HepG2 (cell line): ENCODE measurements around the gene RNF213. TPM values are rescaled to one million over a fixed set of nuclear protein-coding genes. Genes with fewer than 3 reads are reported as not detected.

Experiments used
- HOXA5 ChIP-seq: sonication (generic); formaldehyde crosslinking; IDR thresholded peaks from 2 replicates; pipeline ENCODE4 v1.4.0; 2020; ENCODE audit warnings: missing genetic modification reagents
- MBNL3 ChIP-seq: fragments of 250-450 bp; sonication (Bioruptor Pico); conservative IDR thresholded peaks from 2 replicates; pipeline ENCODE4 v1.8.0; 2022; ENCODE audit warnings: mild to moderate bottlenecking, inconsistent platforms
- MTA3 ChIP-seq: sonication (generic); formaldehyde crosslinking; IDR thresholded peaks from 2 replicates; pipeline ENCODE4 v1.4.0; 2020; ENCODE audit warnings: missing genetic modification reagents
- MTF2 ChIP-seq: sonication (generic); formaldehyde crosslinking; IDR thresholded peaks from 2 replicates; pipeline ENCODE4 v1.5.0; 2020; ENCODE audit warnings: missing genetic modification reagents, borderline replicate concordance
- MYC ChIP-seq: sonication (generic); formaldehyde crosslinking; IDR thresholded peaks from 2 replicates; pipeline ENCODE4 v1.9.0; 2021; ENCODE audit warnings: missing genetic modification reagents, borderline replicate concordance
- NFIB ChIP-seq: sonication (generic); formaldehyde crosslinking; IDR thresholded peaks from 2 replicates; pipeline ENCODE4 v1.9.0; 2021; ENCODE audit warnings: missing genetic modification reagents, mild to moderate bottlenecking, borderline replicate concordance
- NKX3-1 ChIP-seq: sonication (generic); formaldehyde crosslinking; IDR thresholded peaks from 2 replicates; pipeline ENCODE4 v1.5.0; 2020; ENCODE audit warnings: missing genetic modification reagents
- PLSCR1 ChIP-seq: sonication (generic); formaldehyde crosslinking; IDR thresholded peaks from 2 replicates; pipeline ENCODE4 v1.5.0; 2020; ENCODE audit warnings: missing genetic modification reagents, mild to moderate bottlenecking, borderline replicate concordance
- RFX3 ChIP-seq: IDR thresholded peaks from 2 replicates; pipeline ENCODE4 v1.6.1; 2016; ENCODE audit warnings: missing biosample characterization, missing genetic modification reagents
- RORA ChIP-seq: sonication (generic); formaldehyde crosslinking; IDR thresholded peaks from 2 replicates; pipeline ENCODE4 v1.5.0; 2020; ENCODE audit warnings: mild to moderate bottlenecking, missing genetic modification reagents, moderate library complexity
- SRSF9 ChIP-seq: fragments of 200-400 bp; formaldehyde crosslinking; IDR thresholded peaks from 2 replicates; pipeline ENCODE4 v1.6.1; 2018; ENCODE audit warnings: borderline replicate concordance, mild to moderate bottlenecking, low read depth, low read length; ENCODE audit not compliant: insufficient read depth, poor library complexity, severe bottlenecking
- STAT6 ChIP-seq: sonication (generic); formaldehyde crosslinking; IDR thresholded peaks from 2 replicates; pipeline ENCODE4 v1.4.0; 2020; ENCODE audit warnings: missing genetic modification reagents, mild to moderate bottlenecking, borderline replicate concordance
- SYNCRIP ChIP-seq: fragments of 200-400 bp; formaldehyde crosslinking; IDR thresholded peaks from 2 replicates; pipeline ENCODE4 v1.6.1; 2018; ENCODE audit warnings: mild to moderate bottlenecking, low read depth, low read length; ENCODE audit not compliant: insufficient read depth
- TP53 ChIP-seq: sonication (generic); formaldehyde crosslinking; conservative IDR thresholded peaks from 2 replicates; pipeline ENCODE4 v1.4.0; 2020; ENCODE audit warnings: missing genetic modification reagents
- TRAFD1 ChIP-seq: sonication (generic); formaldehyde crosslinking; IDR thresholded peaks from 2 replicates; pipeline ENCODE4 v1.5.1; 2020; ENCODE audit warnings: missing genetic modification reagents, mild to moderate bottlenecking, borderline replicate concordance
- ZNF333 ChIP-seq: sonication (generic); formaldehyde crosslinking; IDR thresholded peaks from 2 replicates; pipeline ENCODE4 v1.4.0; 2020; ENCODE audit warnings: mild to moderate bottlenecking, missing genetic modification reagents, borderline replicate concordance
- ZNF576 ChIP-seq: sonication (generic); formaldehyde crosslinking; IDR thresholded peaks from 2 replicates; pipeline ENCODE4 v1.4.0; 2020; ENCODE audit warnings: mild to moderate bottlenecking, missing genetic modification reagents
- ZSCAN29 ChIP-seq: sonication (generic); formaldehyde crosslinking; conservative IDR thresholded peaks from 2 replicates; pipeline ENCODE4 v1.4.0; 2020; ENCODE audit warnings: mild to moderate bottlenecking, missing genetic modification reagents
- polyA plus RNA-seq, 8 experiments: library from polyadenylated mRNA; depleted of rRNA in 3 of 8; stranded (reverse) in 7 of 8; unstranded in 1 of 8; fragments of >200 nt; fragmentation: Illumina TruSeq in 4 of 8; extraction: Trizol in 4 of 8; gene quantifications; 2 replicates each; pipeline versions ENCODE4 v1.2.1 to v1.2.3, GENCODE V29; 2011 to 2016; ENCODE audit warnings: low read depth in 4 of 8, missing spikeins in 1 of 8, mixed read lengths in 1 of 8; ENCODE audit not compliant: insufficient read depth in 1 of 8
- total RNA-seq, 5 experiments: library from RNA; depleted of rRNA; stranded (reverse); fragments of >200 nt; fragmentation: Illumina TruSeq; extraction: Trizol; gene quantifications; 2 replicates each; pipeline ENCODE4 v1.2.3, GENCODE V29; 2016; ENCODE audit warnings: low read depth in 1 of 5
- TF ChIP-seq, protein P1 (sequence below): sonication (generic); formaldehyde crosslinking; IDR thresholded peaks from 2 replicates; pipeline ENCODE4 v1.4.0; 2020; ENCODE audit warnings: missing genetic modification reagents, mild to moderate bottlenecking, borderline replicate concordance
- TF ChIP-seq, protein P2 (sequence below): sonication (generic); formaldehyde crosslinking; IDR thresholded peaks from 2 replicates; pipeline ENCODE4 v1.4.0; 2020; ENCODE audit warnings: missing genetic modification reagents

Gene RNF213
- total and polyA plus RNA-seq, 2 of the 13 experiments (the other 11 are each of a cell fraction or from before 2014, with no cell fraction given), result 38.6 to 38.7 TPM

DNA sequence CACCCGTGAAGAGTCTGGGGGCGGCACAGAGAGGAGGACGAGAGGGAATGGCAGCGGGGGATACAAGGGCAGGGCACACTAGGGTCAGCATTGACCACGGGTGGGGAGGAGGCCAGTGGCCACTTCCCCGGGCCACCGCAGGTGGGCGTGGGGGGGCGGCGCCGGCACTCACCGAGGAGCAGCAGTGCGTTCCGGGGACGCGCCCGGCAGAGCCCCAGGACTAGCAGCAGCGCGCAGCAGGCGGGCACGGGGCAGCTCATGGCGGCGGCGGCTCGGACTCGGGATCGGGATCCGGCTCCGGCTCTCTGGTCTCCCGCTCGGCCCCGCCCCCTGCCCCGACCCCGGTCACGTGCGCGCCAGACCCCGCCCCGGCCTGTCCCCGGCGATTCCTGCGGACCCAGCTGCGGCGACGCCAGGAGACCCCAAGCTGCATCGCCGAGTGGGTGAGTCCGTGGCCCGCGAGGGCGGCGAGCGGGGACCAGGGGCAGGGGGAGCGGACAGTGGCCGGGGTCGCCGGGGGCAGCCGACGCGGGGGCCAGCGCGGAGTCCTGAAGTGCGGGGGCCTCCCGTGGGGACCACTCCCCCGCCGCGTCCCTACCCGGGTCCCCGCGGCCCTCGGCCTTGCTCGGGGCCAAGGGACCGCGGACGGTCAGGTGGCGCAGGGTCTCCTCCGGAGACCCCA lies 40.5 kb upstream of the RNF213 start, which contains the start of the genes SGSH and SLC26A11 (continued):
- TF ChIP-seq STAT6 (CRISPR knock-in tag), result no peak
- TF ChIP-seq SYNCRIP, result no peak
- TF ChIP-seq, protein P1, sequence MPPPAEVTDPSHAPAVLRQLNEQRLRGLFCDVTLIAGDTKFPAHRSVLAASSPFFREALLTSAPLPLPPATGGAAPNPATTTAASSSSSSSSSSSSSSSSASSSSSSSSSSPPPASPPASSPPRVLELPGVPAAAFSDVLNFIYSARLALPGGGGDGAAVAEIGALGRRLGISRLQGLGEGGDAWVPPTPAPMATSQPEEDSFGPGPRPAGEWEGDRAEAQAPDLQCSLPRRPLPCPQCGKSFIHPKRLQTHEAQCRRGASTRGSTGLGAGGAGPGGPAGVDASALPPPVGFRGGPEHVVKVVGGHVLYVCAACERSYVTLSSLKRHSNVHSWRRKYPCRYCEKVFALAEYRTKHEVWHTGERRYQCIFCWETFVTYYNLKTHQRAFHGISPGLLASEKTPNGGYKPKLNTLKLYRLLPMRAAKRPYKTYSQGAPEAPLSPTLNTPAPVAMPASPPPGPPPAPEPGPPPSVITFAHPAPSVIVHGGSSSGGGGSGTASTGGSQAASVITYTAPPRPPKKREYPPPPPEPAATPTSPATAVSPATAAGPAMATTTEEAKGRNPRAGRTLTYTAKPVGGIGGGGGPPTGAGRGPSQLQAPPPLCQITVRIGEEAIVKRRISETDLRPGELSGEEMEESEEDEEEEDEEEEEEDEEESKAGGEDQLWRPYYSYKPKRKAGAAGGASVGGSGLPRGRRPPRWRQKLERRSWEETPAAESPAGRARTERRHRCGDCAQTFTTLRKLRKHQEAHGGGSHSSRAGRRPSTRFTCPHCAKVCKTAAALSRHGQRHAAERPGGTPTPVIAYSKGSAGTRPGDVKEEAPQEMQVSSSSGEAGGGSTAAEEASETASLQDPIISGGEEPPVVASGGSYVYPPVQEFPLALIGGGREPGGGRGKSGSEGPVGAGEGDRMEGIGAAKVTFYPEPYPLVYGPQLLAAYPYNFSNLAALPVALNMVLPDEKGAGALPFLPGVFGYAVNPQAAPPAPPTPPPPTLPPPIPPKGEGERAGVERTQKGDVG (CRISPR knock-in tag), result peak; percentile 53; the same call in 1 of the 2 replicates
- TF ChIP-seq SRSF9, result no peak
- TF ChIP-seq MTA3 (CRISPR knock-in tag), result no peak
- no peak for TF ChIP-seq ZSCAN29 (CRISPR knock-in tag)
- peak; percentile 76; the same call in 1 of the 2 replicates for TF ChIP-seq ZNF333 (CRISPR knock-in tag)
- no peak for TF ChIP-seq RFX3
- peak; percentile 49; the same call in 1 of the 2 replicates for TF ChIP-seq NKX3-1 (CRISPR knock-in tag)
- TF ChIP-seq, protein P2, sequence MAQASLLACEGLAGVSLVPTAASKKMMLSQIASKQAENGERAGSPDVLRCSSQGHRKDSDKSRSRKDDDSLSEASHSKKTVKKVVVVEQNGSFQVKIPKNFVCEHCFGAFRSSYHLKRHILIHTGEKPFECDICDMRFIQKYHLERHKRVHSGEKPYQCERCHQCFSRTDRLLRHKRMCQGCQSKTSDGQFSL (CRISPR knock-in tag), result peak; percentile 88
- no peak for TF ChIP-seq ZNF576 (CRISPR knock-in tag)
- TF ChIP-seq PLSCR1 (CRISPR knock-in tag), result no peak
- TF ChIP-seq NFIB, result no peak
- no peak for TF ChIP-seq TP53 (CRISPR knock-in tag)
- no peak for TF ChIP-seq HOXA5 (CRISPR knock-in tag)
- no peak for TF ChIP-seq RORA (CRISPR knock-in tag)
- peak; percentile 27; the same call in 1 of the 2 replicates for TF ChIP-seq TRAFD1 (CRISPR knock-in tag)
- peak; percentile 81; the same call in 1 of the 2 replicates for TF ChIP-seq MYC
- no peak for TF ChIP-seq MTF2
- no peak for TF ChIP-seq MBNL3 (CRISPR knock-in tag)
